Loucy (cell line): Measurements from ENCODE around the gene ZNF606.

Experiments used
- CTCF ChIP-seq: fragments of 200-600 bp; sonication (generic); conservative IDR thresholded peaks from 2 replicates; pipeline ENCODE4 v1.5.1; 2014; ENCODE audit warnings: mild to moderate bottlenecking, antibody characterized with exemption, low read length
- EZH2phosphoT487 ChIP-seq: fragments of 200-600 bp; IDR thresholded peaks from 2 replicates; pipeline ENCODE4 v1.6.1; 2018; ENCODE audit warnings: antibody characterized with exemption, mild to moderate bottlenecking, moderate library complexity, borderline replicate concordance

GRCh38 chr19:58003174-58003828, 681 bp upstream of the ZNF606 start:
- TF ChIP-seq CTCF (no peak), EZH2phosphoT487 (no peak)
